Peyer's patch (tissue), 4 donors: ENCODE results near the gene MOSPD2.

Experiments
- CTCF ChIP-seq, 6 experiments: fragments of 450-650 bp in 4 of 6; fragments of 200-600 bp in 2 of 6; sonication (generic) in 1 of 6; IDR thresholded peaks; one replicate each; pipeline ENCODE4 v1.5.1; 2017 to 2019; ENCODE audit warnings: antibody characterized with exemption in 6 of 6, mild to moderate bottlenecking in 3 of 6, moderate library complexity in 1 of 6
- POLR2A ChIP-seq, 2 donors: fragments of 450-650 bp; IDR thresholded peaks; one replicate each; pipeline ENCODE4 v1.5.1; 2017; ENCODE audit warnings: antibody characterized with exemption in 2 of 2, mild to moderate bottlenecking in 2 of 2, moderate library complexity in 2 of 2

GRCh38 chrX:14871767-14872166 lies 1.5 kb upstream of the MOSPD2 start:
- no peak for TF ChIP-seq CTCF (IDR thresholded peaks at IDR 0.05)
- no peak for TF ChIP-seq POLR2A (IDR thresholded peaks at IDR 0.05)
